GM12865 (cell line): Measurements from ENCODE around the gene ATXN7L1.

ENCODE experiments used
- DNase-seq: peaks from one replicate; pipeline ENCODE4 v3.0.0; 2010; ENCODE audit warnings: low read depth
- H3K4me3 ChIP-seq: 2 replicates; pipeline ENCODE4 v1.5.1; 2011; ENCODE audit warnings: mild to moderate bottlenecking, low read depth, low read length, control low read depth
- TF ChIP-seq, protein P1 (sequence below): IDR thresholded peaks from 2 replicates; pipeline ENCODE4 v1.5.1; 2011; ENCODE audit warnings: low read length, control low read depth, low read depth, inconsistent platforms; ENCODE audit not compliant: insufficient read depth; ENCODE audit errors: missing control alignments

The ATXN7L1 gene

DNA sequence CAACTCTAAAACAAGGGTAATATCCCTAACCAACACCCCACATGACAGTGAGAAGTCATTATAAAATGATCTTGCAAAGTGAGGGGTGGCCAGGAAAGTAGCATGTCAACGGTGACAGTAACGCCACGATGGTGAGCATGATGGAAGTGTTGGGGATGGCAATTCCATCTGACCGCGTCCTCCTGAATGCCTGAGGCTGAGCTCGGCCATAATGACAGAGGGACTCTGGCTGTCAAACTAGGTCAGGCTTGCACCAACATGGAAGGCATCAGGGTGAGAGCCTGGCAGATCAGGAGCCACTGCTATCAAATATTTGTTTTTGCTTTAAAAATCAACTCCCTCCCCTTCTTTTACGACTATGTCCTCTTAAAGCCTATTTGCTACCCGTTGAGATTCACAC is 239.4 kb downstream of the ATXN7L1 start:
- H3K4me3 ChIP-seq, result no peak overlapping the region
- TF ChIP-seq, protein P1, sequence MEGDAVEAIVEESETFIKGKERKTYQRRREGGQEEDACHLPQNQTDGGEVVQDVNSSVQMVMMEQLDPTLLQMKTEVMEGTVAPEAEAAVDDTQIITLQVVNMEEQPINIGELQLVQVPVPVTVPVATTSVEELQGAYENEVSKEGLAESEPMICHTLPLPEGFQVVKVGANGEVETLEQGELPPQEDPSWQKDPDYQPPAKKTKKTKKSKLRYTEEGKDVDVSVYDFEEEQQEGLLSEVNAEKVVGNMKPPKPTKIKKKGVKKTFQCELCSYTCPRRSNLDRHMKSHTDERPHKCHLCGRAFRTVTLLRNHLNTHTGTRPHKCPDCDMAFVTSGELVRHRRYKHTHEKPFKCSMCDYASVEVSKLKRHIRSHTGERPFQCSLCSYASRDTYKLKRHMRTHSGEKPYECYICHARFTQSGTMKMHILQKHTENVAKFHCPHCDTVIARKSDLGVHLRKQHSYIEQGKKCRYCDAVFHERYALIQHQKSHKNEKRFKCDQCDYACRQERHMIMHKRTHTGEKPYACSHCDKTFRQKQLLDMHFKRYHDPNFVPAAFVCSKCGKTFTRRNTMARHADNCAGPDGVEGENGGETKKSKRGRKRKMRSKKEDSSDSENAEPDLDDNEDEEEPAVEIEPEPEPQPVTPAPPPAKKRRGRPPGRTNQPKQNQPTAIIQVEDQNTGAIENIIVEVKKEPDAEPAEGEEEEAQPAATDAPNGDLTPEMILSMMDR, result no peak
- DNase-seq, result no peak

DNA sequence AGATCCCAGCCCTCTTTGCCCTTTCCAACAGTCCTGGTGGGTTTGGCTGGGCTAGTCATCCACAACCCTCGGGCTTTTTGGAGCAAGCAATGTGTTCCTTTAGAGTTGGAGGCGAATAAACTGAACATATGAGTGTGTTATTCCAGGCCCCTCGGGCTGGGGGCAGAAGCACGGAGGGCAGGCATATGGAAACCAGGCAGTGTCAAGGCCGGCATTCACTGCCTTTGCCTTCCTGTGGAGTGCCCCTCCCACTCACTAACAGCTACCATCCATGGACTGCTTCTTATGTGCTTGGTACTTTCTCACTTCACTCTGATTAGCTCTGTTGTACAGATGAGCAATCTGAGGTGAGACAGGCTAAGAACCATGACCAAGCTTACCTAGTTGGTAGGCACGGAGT is 241.2 kb downstream of the ATXN7L1 start:
- TF ChIP-seq, protein P1, result no peak
- DNase-seq, result no peak
- no peak overlapping the region for H3K4me3 ChIP-seq

DNA sequence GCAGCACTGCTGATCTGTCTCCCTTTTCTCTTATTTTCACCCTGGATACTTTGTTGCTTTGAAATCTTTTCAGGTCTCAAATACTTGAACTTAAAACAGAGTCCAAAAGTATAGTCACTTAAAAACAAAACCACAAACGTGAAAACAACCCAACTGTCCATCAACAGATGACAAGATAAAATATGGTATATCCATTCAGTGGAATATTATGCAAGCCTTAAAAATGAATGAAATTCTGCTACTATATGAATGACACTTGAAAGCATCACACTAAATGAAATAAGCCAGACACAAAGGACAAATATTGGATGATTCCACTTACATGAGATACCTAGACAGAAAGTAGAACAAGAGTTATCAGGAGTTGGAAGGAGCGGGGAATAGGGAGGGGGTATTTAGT is 250.4 kb downstream of the ATXN7L1 start:
- DNase-seq, result no peak
- TF ChIP-seq, protein P1, result no peak
- no peak overlapping the region for H3K4me3 ChIP-seq

DNA sequence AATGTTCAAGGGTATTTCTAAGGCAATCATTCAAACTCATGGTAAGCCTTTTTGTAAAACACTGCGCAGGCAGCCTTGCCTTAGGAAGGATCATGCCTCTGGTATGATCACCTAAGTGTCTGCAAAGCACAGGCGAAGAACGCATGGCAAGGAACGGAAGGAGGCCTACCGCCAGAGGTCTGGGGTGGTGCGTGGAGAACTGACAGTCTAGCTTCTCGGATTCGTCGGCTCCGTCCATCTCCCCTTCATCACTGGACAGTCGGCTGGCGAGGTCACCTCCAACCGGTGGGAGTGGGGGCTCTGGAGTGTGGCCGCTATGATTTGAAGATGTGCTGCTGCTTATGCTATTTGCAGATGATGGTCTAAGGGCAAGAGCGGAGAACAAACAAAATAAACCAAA is 252.5 kb downstream of the ATXN7L1 start:
- H3K4me3 ChIP-seq, result no peak overlapping the region
- TF ChIP-seq, protein P1, result no peak
- no peak for DNase-seq

DNA sequence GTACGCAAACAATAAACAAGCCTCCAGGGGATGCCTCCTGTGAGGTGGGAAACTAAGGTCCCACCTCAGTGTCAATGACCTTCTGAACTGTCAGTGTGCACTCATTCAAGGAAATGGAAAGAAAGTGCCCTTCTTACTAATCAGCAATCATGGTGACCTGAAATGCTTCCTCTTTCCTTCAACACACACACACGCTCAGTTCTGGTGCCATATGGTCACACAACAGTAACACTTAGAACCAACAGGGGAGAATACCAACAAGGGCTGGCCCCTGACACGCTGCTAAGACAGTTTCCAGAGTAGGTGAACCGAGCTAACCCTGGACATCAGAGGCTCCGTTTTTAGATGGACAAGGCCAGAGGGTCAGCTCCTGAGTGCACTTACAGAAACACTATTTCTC is 253.0 kb downstream of the ATXN7L1 start:
- no peak overlapping the region for H3K4me3 ChIP-seq
- no peak for DNase-seq
- TF ChIP-seq, protein P1, result no peak

DNA sequence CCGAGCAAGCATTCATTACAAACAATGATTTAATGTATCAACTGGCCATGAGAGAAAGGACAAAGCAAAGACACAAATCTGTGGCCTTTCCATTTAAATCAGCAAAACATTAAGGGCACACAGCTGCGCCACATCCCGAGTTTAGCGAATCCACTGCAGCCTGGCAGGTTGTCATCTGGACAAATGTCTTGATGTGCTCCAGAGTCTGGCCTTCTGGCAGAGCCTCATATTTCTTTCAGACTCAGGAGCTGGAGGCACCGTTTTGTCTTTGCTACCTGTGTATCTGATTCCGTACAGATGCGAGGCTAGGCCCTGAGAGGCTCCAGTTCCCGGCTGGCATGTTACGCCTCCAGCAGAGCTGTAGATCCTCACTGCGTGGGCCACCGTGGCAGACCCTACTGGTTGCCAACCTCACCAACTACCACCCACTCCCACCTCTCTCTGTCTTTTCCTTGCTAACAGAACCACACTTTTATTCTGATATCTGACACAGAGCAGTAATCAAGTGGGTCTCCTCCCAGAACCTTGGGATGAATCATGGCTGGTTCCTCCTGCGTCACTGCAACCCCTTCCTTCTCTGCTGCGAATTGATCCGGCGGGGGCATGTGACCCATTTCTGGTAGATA is 254.2 kb downstream of the ATXN7L1 start:
- no peak overlapping the region for H3K4me3 ChIP-seq
- DNase-seq, result no peak
- TF ChIP-seq, protein P1, result no peak

DNA sequence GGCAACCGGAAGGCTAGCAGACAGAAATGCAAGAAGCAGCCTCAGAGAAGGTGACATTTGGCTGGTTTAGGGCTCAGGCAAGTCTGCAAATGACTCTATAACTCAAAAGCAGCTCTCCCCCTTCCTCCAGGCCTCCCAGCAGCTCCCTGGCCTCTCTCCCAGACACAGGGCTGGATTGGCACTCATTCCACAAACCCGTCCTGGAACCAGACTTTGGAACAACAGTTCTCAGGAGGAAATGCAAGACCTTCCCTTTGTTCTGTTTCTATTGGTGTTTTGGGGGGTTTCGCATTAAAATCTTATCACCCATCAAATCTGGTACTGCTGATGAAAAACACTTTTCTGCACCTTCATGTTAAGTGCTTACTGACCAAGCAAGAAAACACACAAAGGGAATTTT is 254.8 kb downstream of the ATXN7L1 start:
- no peak for DNase-seq
- TF ChIP-seq, protein P1, result no peak
- no peak overlapping the region for H3K4me3 ChIP-seq
